Frontal cortex (tissue), 4 donors: ENCODE data around the gene RBM26. TPM values are rescaled to one million over a fixed set of nuclear protein-coding genes. Genes with fewer than 3 reads are reported as not detected.

Source experiments
- DNase-seq, 2 donors: peaks; one replicate each; pipeline ENCODE4 v3.0.0; 2012; ENCODE audit warnings: low spot score in 2 of 2
- FAIRE-seq: peaks from 2 replicates; lab custom pipeline; 2012; peaks lifted over from hg19 to GRCh38; lab: Jason Lieb, UNC
- total RNA-seq: library from RNA; depleted of rRNA; stranded (reverse); fragments of >200 nt; gene quantifications from one replicate; pipeline ENCODE4 v1.2.3, GENCODE V29; 2014
- donor health status: control.
- donor health status: control.
- donor health status: control.

The RBM26 gene
- total RNA-seq, 1 donor from 2014 or later = 55.8 TPM

GRCh38 chr13:79423801-79424642 lies 18.0 kb upstream of the RBM26 start:
- DNase-seq (no peak), FAIRE-seq (peak; percentile 99)

- no peak for DNase-seq
- no peak for FAIRE-seq
These were observed 17.3 kb upstream of the RBM26 start for GRCh38 chr13:79423340-79423739.

- DNase-seq = no peak
These were observed 13.3 kb upstream of the RBM26 start for GRCh38 chr13:79419365-79419764.

GRCh38 chr13:79417741-79418140 lies 11.7 kb upstream of the RBM26 start:
- DNase-seq = no peak
- no peak for FAIRE-seq

More at GRCh38 chr13:79419365-79419764, 13.3 kb upstream of the RBM26 start:
- no peak for FAIRE-seq

GRCh38 chr13:79413521-79413920 lies 7.5 kb upstream of the RBM26 start:
- DNase-seq (no peak), FAIRE-seq (no peak)

GRCh38 chr13:79409828-79410227 lies 3.8 kb upstream of the RBM26 start:
- DNase-seq (no peak), FAIRE-seq (no peak)

GRCh38 chr13:79407349-79407979 lies 1.4 kb upstream of the RBM26 start:
- no peak for FAIRE-seq
- no peak for DNase-seq

GRCh38 chr13:79406597-79406908 lies 498 bp upstream of the RBM26 start:
- no peak for DNase-seq

GRCh38 chr13:79405501-79405830 lies 589 bp downstream of the RBM26 start:
- DNase-seq = no peak
- FAIRE-seq = no peak

More at GRCh38 chr13:79406597-79406908, 498 bp upstream of the RBM26 start:
- FAIRE-seq = no peak

- DNase-seq (peak in 1 of 2 donors; percentile 18), FAIRE-seq (no peak)
These were observed 1.1 kb downstream of the RBM26 start for GRCh38 chr13:79404985-79405384.

- FAIRE-seq = no peak
These were observed 1.7 kb downstream of the RBM26 start for GRCh38 chr13:79404361-79404760.

GRCh38 chr13:79403113-79403512 lies 2.9 kb downstream of the RBM26 start:
- DNase-seq = no peak
- no peak for FAIRE-seq

More at GRCh38 chr13:79404361-79404760, 1.7 kb downstream of the RBM26 start:
- DNase-seq = no peak

GRCh38 chr13:79402679-79403078 lies 3.4 kb downstream of the RBM26 start:
- no peak for FAIRE-seq
- no peak for DNase-seq

- no peak for DNase-seq
- FAIRE-seq = peak; percentile 92
These were observed 3.9 kb downstream of the RBM26 start for GRCh38 chr13:79402074-79402635.

GRCh38 chr13:79401259-79402070 lies 4.6 kb downstream of the RBM26 start:
- no peak for FAIRE-seq

GRCh38 chr13:79398915-79399314 lies 7.1 kb downstream of the RBM26 start:
- FAIRE-seq = no peak
- DNase-seq = no peak

More at GRCh38 chr13:79401259-79402070, 4.6 kb downstream of the RBM26 start:
- no peak for DNase-seq

GRCh38 chr13:79398127-79398526 lies 7.9 kb downstream of the RBM26 start:
- no peak for FAIRE-seq
- no peak for DNase-seq

GRCh38 chr13:79395881-79396280 lies 10.2 kb downstream of the RBM26 start:
- FAIRE-seq (no peak), DNase-seq (no peak)

- FAIRE-seq (no peak), DNase-seq (no peak)
These were observed 12.3 kb downstream of the RBM26 start for GRCh38 chr13:79393564-79394249.
